ENCODE measurements around the gene DOCK8. TPM values are rescaled to one million over a fixed set of nuclear protein-coding genes. Genes with fewer than 3 reads are reported as not detected.
"Not testable (repeated sequence)": the region's sequence is repeated elsewhere in the genome, so short reads cannot be mapped to it uniquely, and the experiment has no call there.

DOCK8 gene
- total RNA-seq, 2 donors from 2014 or later = 101 to 134 TPM

DNA sequence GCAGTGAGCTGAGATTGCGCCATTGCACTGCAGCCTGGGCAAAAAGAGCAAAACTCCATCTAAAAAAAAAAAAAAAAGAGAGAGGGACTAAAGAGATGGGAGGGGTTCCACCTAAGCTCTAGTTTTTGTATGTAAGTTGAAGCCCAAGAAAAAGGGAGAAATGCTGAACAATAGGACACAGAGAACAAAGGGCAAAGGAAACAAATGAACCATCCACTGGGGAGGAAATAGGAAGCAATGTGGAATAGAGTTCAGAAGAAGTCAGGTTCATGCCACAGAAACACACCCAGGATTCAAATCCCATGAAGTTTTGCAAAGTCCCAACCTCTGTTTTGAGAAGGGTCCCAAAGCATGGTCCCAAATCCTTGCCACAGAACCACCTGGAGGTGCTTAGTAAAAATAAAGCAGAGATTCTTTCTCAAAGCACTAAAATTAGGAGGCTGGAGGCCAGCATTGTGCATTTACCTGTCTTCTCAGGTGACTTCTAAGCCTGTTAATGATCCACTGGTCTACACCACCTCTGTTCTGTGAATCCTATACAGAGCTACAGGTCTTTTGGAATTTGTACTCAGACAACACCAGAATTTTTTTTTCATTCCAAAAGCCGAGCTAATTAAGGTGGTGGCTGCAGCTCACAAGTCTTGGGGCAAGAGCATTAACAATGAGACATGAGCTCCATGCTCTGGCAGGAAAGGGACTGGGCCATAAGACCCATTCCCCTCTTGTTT, 177.6 kb downstream of the DOCK8 start:
- H3K27ac Mint-ChIP-seq = peak overlapping the region in 1 of 2 donors; percentile 53
- DNase-seq (ENCODE audit: low spot score in 2 of 2) (no peak), ATAC-seq (no peak)
- no peaks in the 10 kb centered on the region for H3K9me3 Mint-ChIP-seq
- H3K36me3 Mint-ChIP-seq = peaks cover 8 to 9% of the 10 kb centered on the region in 2 donors

GRCh38 chr9:394347-395052, 179.8 kb downstream of the DOCK8 start:
- Mint-ChIP-seq H3K36me3 (peaks cover 12 to 17% of the 10 kb centered on the region in 2 donors), H3K9me3 (peaks cover 0 to 1% of the 10 kb centered on the region in 2 donors), H3K27ac (no peak overlapping the region)
- ATAC-seq (no peak), DNase-seq (ENCODE audit: low spot score in 2 of 2) (no peak)

- no peak overlapping the region for H3K27ac Mint-ChIP-seq
- peaks cover 0 to 5% of the 10 kb centered on the region in 2 donors for H3K9me3 Mint-ChIP-seq
- peaks cover 6 to 20% of the 10 kb centered on the region in 2 donors for H3K36me3 Mint-ChIP-seq
- ATAC-seq = no peak
- no peak for DNase-seq (ENCODE audit: low spot score in 2 of 2)
Observed at GRCh38 chr9:396396-396795, 181.7 kb downstream of the DOCK8 start.

GRCh38 chr9:398085-398484, 183.4 kb downstream of the DOCK8 start:
- no peak for DNase-seq (ENCODE audit: low spot score in 2 of 2)
- no peak for ATAC-seq
- H3K36me3 Mint-ChIP-seq = peaks cover 13 to 34% of the 10 kb centered on the region in 2 donors
- peaks cover 0 to 5% of the 10 kb centered on the region in 2 donors for H3K9me3 Mint-ChIP-seq
- H3K27ac Mint-ChIP-seq = no peak overlapping the region

DNA sequence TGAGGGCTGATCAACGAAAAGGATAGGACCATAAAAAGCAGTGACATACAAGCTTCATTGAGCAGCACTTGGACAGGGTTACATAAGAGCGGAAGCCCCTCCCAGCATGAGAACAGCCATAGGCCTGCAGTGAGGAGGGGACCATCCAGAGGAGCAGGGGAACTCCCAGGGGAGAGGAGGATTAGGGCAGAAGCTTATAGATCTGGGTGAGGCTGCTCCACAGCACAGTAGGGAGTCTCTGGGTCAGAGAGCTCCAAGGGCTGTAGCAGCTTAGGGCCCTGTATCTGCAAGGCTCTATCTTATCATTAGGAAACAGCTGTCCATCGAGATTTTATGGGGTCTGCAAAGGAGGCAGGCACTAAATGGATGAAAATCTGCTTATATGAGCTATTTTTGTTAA, 186.6 kb downstream of the DOCK8 start:
- ATAC-seq (no peak), DNase-seq (ENCODE audit: low spot score in 2 of 2) (no peak)
- peaks cover 16 to 44% of the 10 kb centered on the region in 2 donors for H3K36me3 Mint-ChIP-seq
- H3K27ac Mint-ChIP-seq = peak overlapping the region in 1 of 2 donors; percentile 91
- peaks cover 0 to 5% of the 10 kb centered on the region in 2 donors for H3K9me3 Mint-ChIP-seq

DNA sequence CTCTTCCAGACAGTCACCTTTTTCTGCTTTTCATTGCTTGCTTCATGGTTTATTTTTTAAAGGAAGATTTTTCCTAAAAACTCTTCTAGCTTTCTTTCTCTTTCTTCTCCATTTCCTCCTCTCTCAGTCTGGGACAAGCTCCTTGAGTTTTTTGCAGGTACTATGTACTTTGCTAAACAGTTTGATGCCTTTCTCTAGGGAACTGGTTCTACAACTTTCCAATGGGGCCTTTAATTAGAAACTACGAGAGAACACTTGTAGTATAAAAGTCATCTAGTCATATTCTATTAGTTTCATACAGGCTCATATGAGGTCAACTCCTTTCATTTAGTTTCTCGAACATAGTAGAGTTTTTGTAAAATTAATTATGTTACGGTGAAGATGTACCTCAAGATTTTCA, 189.6 kb downstream of the DOCK8 start:
- Mint-ChIP-seq H3K36me3 (peaks cover 44 to 64% of the 10 kb centered on the region in 2 donors), H3K27ac (peak overlapping the region in 1 of 2 donors; percentile 2), H3K9me3 (peaks cover 0 to 5% of the 10 kb centered on the region in 2 donors)
- no peak for ATAC-seq
- no peak for DNase-seq (ENCODE audit: low spot score in 2 of 2)

DNA sequence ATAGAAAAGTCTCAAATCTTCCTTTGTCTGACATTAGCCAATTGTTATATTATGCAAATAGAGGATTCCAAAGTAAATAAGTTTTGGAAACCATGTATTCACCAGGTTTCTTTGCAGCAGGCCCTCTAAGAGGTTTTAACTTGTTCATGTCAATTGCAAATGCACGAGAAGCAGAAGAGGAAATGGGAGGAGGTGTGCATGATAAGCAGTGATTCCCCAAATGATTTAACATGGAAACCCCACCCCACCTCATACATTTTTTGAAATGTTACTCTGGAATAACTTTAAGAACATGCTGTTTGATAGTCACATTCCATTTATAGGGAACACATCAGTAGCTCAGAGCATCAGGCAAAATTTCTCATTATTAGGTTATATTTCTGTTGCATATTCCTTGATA, 190.7 kb downstream of the DOCK8 start:
- Mint-ChIP-seq H3K36me3 (peaks cover 38 to 60% of the 10 kb centered on the region in 2 donors), H3K27ac (no peak overlapping the region), H3K9me3 (no peaks in the 10 kb centered on the region)
- ATAC-seq (no peak), DNase-seq (ENCODE audit: low spot score in 2 of 2) (no peak)

DNA sequence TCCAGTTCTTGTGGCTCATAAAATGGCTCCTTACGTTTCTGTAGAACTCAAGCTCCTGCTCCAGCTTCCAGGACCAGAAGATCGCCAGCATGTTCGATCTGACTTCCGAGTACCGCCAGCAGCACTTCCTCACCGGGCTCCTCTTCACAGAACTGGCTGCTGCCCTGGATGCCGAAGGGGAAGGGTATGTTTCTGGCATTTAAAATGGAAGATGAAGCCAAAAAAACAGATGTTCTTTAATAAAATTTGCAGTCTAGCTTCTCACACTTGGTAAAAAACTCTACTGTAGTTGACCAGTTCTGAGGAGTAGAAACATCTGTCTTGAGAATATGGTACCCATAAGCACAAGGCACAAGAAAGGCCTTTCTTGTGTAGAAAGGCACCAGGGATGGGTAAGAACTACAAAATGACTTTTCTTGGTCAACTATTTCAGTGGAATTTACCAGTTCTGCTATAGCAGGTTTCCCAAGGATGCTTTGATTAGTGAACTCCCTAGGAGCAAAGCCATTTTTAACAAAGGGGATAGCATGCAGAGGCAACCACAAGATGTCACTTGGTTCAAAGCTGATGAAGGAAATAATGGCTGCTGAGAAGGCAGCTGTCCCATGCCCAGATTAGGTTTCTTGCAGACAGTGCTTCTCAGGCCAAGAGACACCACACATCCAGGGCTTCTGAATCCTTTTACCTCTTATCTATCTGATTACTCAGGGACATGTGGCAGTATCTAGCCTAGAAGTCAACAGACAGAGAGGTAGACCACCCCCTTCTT, 192.4 kb downstream of the DOCK8 start:
- DNase-seq (ENCODE audit: low spot score in 2 of 2) = no peak
- ATAC-seq = no peak
- H3K9me3 Mint-ChIP-seq = no peaks in the 10 kb centered on the region
- peaks cover 35 to 51% of the 10 kb centered on the region in 2 donors for H3K36me3 Mint-ChIP-seq
- H3K27ac Mint-ChIP-seq = peak overlapping the region in 1 of 2 donors; percentile 86

- not testable (repeated sequence) for DNase-seq (ENCODE audit: low spot score in 2 of 2); ATAC-seq; H3K27ac Mint-ChIP-seq; H3K9me3 Mint-ChIP-seq
- H3K36me3 Mint-ChIP-seq = peaks cover 32 to 43% of the 10 kb centered on the region in 2 donors
Observed at GRCh38 chr9:409655-410054, 195.0 kb downstream of the DOCK8 start.

- ATAC-seq (no peak), DNase-seq (ENCODE audit: low spot score in 2 of 2) (no peak)
- Mint-ChIP-seq H3K9me3 (no peaks in the 10 kb centered on the region), H3K36me3 (peaks cover 7 to 8% of the 10 kb centered on the region in 2 donors), H3K27ac (peak overlapping the region; percentile 33 to 46)
Observed at GRCh38 chr9:414595-414994, 199.9 kb downstream of the DOCK8 start.

DNA sequence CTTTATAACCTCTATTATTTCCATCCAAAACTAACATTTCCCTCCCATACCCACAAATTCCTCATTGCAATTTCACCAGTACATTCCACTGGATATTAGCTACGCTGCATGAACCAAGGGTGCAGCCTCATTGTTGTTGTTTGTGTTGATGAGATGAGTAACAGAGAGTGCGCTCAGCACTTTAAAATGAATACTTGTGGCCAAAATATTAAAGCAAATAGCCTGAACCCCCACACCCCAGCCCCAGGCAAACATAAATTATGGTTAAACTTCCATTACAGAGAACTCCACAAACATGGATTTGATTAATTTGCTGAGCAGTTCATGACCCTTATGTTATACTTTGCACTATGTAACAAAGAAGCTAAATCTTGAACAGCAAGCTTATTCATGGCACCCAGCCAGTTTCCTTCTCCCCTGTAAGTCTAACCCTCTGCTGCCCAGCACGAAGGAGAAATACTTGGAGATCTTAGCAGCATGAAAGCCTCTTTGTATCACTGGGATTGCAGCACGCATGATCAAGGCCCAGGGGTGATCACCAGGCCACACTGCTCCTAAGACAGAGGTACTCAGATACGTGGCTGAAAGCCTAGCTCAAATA, 205.0 kb downstream of the DOCK8 start:
- Mint-ChIP-seq H3K36me3 (peaks cover 7 to 8% of the 10 kb centered on the region in 2 donors), H3K27ac (no peak overlapping the region)

GRCh38 chr9:421896-422295, 207.2 kb downstream of the DOCK8 start:
- no peak for DNase-seq (ENCODE audit: low spot score in 2 of 2)
- no peaks in the 10 kb centered on the region for H3K9me3 Mint-ChIP-seq
- peaks cover 0 to 7% of the 10 kb centered on the region in 2 donors for H3K36me3 Mint-ChIP-seq
- H3K27ac Mint-ChIP-seq = peak overlapping the region in 1 of 2 donors; percentile 57
- no peak for ATAC-seq

More for the DNA sequence above, 205.0 kb downstream of the DOCK8 start:
- ATAC-seq (no peak), DNase-seq (ENCODE audit: low spot score in 2 of 2) (no peak)
- H3K9me3 Mint-ChIP-seq = no peaks in the 10 kb centered on the region

DNA sequence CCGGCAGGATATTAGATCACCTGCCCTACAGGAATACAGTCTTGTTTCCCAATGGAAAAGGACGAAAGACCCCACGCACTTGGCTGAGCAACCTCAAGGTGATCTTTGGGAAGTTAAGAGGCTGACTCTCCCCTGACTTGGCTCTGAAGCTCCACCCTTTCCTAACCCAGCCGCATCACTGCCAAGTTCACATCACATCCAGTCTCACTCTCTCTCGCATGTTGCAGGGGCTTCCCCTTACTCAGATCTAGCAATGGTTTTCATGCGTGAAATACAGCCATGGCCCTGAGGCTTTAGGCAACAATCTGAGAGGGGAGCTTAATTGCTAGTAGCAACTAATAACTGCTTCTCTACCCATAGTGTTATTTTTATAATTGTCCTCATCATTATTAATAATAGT, 211.6 kb downstream of the DOCK8 start:
- ATAC-seq = peak; percentile 43 to 64
- no peak for DNase-seq (ENCODE audit: low spot score in 2 of 2)
- H3K9me3 Mint-ChIP-seq = no peaks in the 10 kb centered on the region
- H3K27ac Mint-ChIP-seq = no peak overlapping the region
- H3K36me3 Mint-ChIP-seq = peaks cover 0 to 7% of the 10 kb centered on the region in 2 donors

- peaks cover 0 to 7% of the 10 kb centered on the region in 2 donors for H3K36me3 Mint-ChIP-seq
- H3K27ac Mint-ChIP-seq = no peak overlapping the region
- ATAC-seq (no peak), DNase-seq (ENCODE audit: low spot score in 2 of 2) (no peak)
- H3K9me3 Mint-ChIP-seq = no peaks in the 10 kb centered on the region
Observed at GRCh38 chr9:426976-427375, 212.3 kb downstream of the DOCK8 start.

- H3K36me3 Mint-ChIP-seq = peaks cover 5 to 14% of the 10 kb centered on the region in 2 donors
- no peak for DNase-seq (ENCODE audit: low spot score in 2 of 2)
- peak overlapping the region in 1 of 2 donors; percentile 14 for H3K27ac Mint-ChIP-seq
- ATAC-seq = no peak
- H3K9me3 Mint-ChIP-seq = no peaks in the 10 kb centered on the region
Observed at GRCh38 chr9:431701-432100, 217.0 kb downstream of the DOCK8 start.

GRCh38 chr9:436482-436881, 221.8 kb downstream of the DOCK8 start:
- no peak for ATAC-seq
- H3K27ac Mint-ChIP-seq = peak overlapping the region in 1 of 2 donors; percentile 31
- no peak for DNase-seq (ENCODE audit: low spot score in 2 of 2)
- peaks cover 6 to 13% of the 10 kb centered on the region in 2 donors for H3K36me3 Mint-ChIP-seq
- no peaks in the 10 kb centered on the region for H3K9me3 Mint-ChIP-seq
